GM23338 (cell line): ENCODE data around the gene LRBA. TPM values are rescaled to one million over a fixed set of nuclear protein-coding genes. Genes with fewer than 3 reads are reported as not detected.

Source experiments
- ATAC-seq: fragments of 200-7000 bp; cut with Tn5 transposase; 3 replicates; pipeline ENCODE4 v1.9.1; 2020
- DNase-seq: peaks from one replicate; pipeline ENCODE4 v3.0.0-alpha.2; 2015; ENCODE audit warnings: low spot score
- H2AFZ ChIP-seq: fragments of 200-600 bp; sonication (generic); 2 replicates; pipeline ENCODE4 v1.8.0; 2016; ENCODE audit warnings: antibody characterized with exemption, mild to moderate bottlenecking, moderate library complexity
- H3F3A ChIP-seq: fragments of 200-600 bp; sonication (generic); replicated peaks from 2 replicates; pipeline ENCODE4 v1.8.0; 2017; ENCODE audit warnings: antibody characterized with exemption, mixed run types, low read depth
- H3K27ac ChIP-seq: fragments of 200-600 bp; sonication (generic); 2 replicates; pipeline ENCODE4 v1.6.1; 2016; ENCODE audit warnings: low read depth
- H3K27me3 ChIP-seq: fragments of 200-600 bp; sonication (generic); 2 replicates; pipeline ENCODE4 v1.8.0; 2016; ENCODE audit warnings: mild to moderate bottlenecking, mixed run types, moderate library complexity; ENCODE audit not compliant: insufficient read depth
- H3K36me3 ChIP-seq: fragments of 200-600 bp; sonication (generic); 2 replicates; pipeline ENCODE4 v1.8.0; 2016; ENCODE audit warnings: mild to moderate bottlenecking; ENCODE audit not compliant: insufficient read depth
- H3K4me1 ChIP-seq: fragments of 200-600 bp; sonication (generic); 2 replicates; pipeline ENCODE4 v1.8.0; 2016; ENCODE audit warnings: mild to moderate bottlenecking, moderate library complexity; ENCODE audit not compliant: insufficient read depth
- H3K4me2 ChIP-seq: fragments of 200-600 bp; sonication (generic); 2 replicates; pipeline ENCODE4 v1.7.1; 2017; ENCODE audit warnings: mixed run types
- H3K4me3 ChIP-seq: fragments of 200-600 bp; sonication (generic); 2 replicates; pipeline ENCODE4 v1.6.1; 2016; ENCODE audit warnings: mixed run types
- H3K79me2 ChIP-seq: fragments of 200-600 bp; sonication (generic); replicated peaks from 2 replicates; pipeline ENCODE4 v1.8.0; 2017; ENCODE audit warnings: mild to moderate bottlenecking; ENCODE audit not compliant: insufficient read depth
- H3K9me2 ChIP-seq: fragments of 200-600 bp; sonication (generic); 2 replicates; pipeline ENCODE4 v1.8.0; 2017; ENCODE audit not compliant: insufficient read depth
- H4K20me1 ChIP-seq: fragments of 200-600 bp; sonication (generic); replicated peaks from 2 replicates; pipeline ENCODE4 v1.8.0; 2017; ENCODE audit warnings: mild to moderate bottlenecking; ENCODE audit not compliant: insufficient read depth
- H3K27ac Mint-ChIP-seq: 2 replicates; pipeline ENCODE4 v1.8.0; 2020; ENCODE audit warnings: inconsistent platforms, mild to moderate bottlenecking, moderate library complexity, mixed read lengths
- H3K27me3 Mint-ChIP-seq: 3 replicates; pipeline ENCODE4 v1.8.0; 2022; ENCODE audit warnings: low read depth, mild to moderate bottlenecking, moderate library complexity, mixed read lengths, inconsistent platforms; ENCODE audit not compliant: insufficient read depth, poor library complexity
- H3K36me3 Mint-ChIP-seq: 3 replicates; pipeline ENCODE4 v1.8.0; 2021; ENCODE audit warnings: low read depth, mild to moderate bottlenecking, inconsistent platforms, moderate library complexity, mixed read lengths
- H3K4me1 Mint-ChIP-seq: 3 replicates; pipeline ENCODE4 v1.8.0; 2020; ENCODE audit warnings: mild to moderate bottlenecking, inconsistent platforms, mixed read lengths
- H3K4me3 Mint-ChIP-seq: 3 replicates; pipeline ENCODE4 v1.8.0; 2021; ENCODE audit warnings: moderate library complexity, mild to moderate bottlenecking, inconsistent platforms, mixed read lengths
- H3K9me3 Mint-ChIP-seq: 3 replicates; pipeline ENCODE4 v1.8.0; 2020; ENCODE audit warnings: moderate library complexity, mild to moderate bottlenecking, inconsistent platforms, mixed read lengths
- EZH2 ChIP-seq: fragments of 200-600 bp; sonication (generic); IDR thresholded peaks from one replicate; pipeline ENCODE4 v1.8.0; 2017; ENCODE audit warnings: antibody characterized with exemption, mild to moderate bottlenecking, low read depth; ENCODE audit not compliant: unreplicated experiment
- NANOG ChIP-seq: IDR thresholded peaks from 2 replicates; pipeline ENCODE4 v1.6.1; 2016; ENCODE audit warnings: antibody characterized with exemption, borderline replicate concordance
- POLR2AphosphoS5 ChIP-seq: IDR thresholded peaks from 2 replicates; pipeline ENCODE4 v1.6.1; 2016; ENCODE audit warnings: antibody characterized with exemption, low read depth
- ZNF462 ChIP-seq: fragments of 250-450 bp; sonication (Bioruptor Pico); IDR thresholded peaks from 2 replicates; pipeline ENCODE4 v1.5.0; 2020; ENCODE audit warnings: mild to moderate bottlenecking, moderate library complexity
- polyA plus RNA-seq: library from polyadenylated mRNA; unstranded; fragments of >200 nt; fragmentation: Nextera tagmentation; extraction: Ambion mirVana; gene quantifications from 2 replicates; pipeline ENCODE4 v1.2.1, GENCODE V29; 2016
- total RNA-seq: library from RNA; depleted of rRNA; stranded (reverse); fragments of >200 nt; shearing (Covaris generic); gene quantifications from 2 replicates; pipeline ENCODE4 v1.2.3, GENCODE V29; 2014

LRBA gene
- total and polyA plus RNA-seq, 2 experiments from 2014 or later, result 23.3 to 126 TPM

- Mint-ChIP-seq H3K9me3 (no peaks in the 10 kb centered on the region), H3K27me3 (peaks cover 3% of the 10 kb centered on the region), H3K4me3 (peak overlapping the region; percentile 58), H3K36me3 (no peaks in the 10 kb centered on the region), H3K4me1 (peaks cover 21% of the 10 kb centered on the region), H3K27ac (peak overlapping the region; percentile 84)
- Histone ChIP-seq H3K27me3 (no peaks in the 10 kb centered on the region), H3K4me3 (peak overlapping the region; percentile 41; the same call in 1 of the 2 replicates), H3K4me2 (peak overlapping the region; percentile 72; the same call in 1 of the 2 replicates), H2AFZ (no peak overlapping the region), H3K36me3 (no peaks in the 10 kb centered on the region), H3F3A (0 out of 2 replicates have a peak, but pooled peaks cover 4% of the 10 kb centered on the region), H3K79me2 (peaks cover 29% of the 10 kb centered on the region), H3K4me1 (peaks cover 17% of the 10 kb centered on the region), H3K27ac (peak overlapping the region; percentile 91; the same call in 1 of the 2 replicates), H4K20me1 (no peaks in the 10 kb centered on the region), H3K9me2 (no peaks in the 10 kb centered on the region)
- ATAC-seq (peak; percentile 82), DNase-seq (peak; percentile 96)
- TF ChIP-seq POLR2AphosphoS5 (peak; percentile 64), NANOG (peak; percentile 13; the same call in 1 of the 2 replicates), ZNF462 (CRISPR knock-in tag) (peak; percentile 42), EZH2 (no peak)
Measured at GRCh38 chr4:151049430-151049884, 34.4 kb upstream of the LRBA start.

GRCh38 chr4:151048913-151049312 lies 33.8 kb upstream of the LRBA start:
- H3K4me3 ChIP-seq, result peak overlapping the region; percentile 41
- no peaks in the 10 kb centered on the region for H3K27me3 ChIP-seq
- DNase-seq (peak; percentile 37), ATAC-seq (peak; percentile 32)
- H3K4me1 ChIP-seq, result peaks cover 17% of the 10 kb centered on the region
- H3K9me3 Mint-ChIP-seq, result no peaks in the 10 kb centered on the region
- H4K20me1 ChIP-seq, result no peaks in the 10 kb centered on the region
- no peaks in the 10 kb centered on the region for H3K9me2 ChIP-seq
- peak overlapping the region; percentile 91 for H3K27ac ChIP-seq
- 0 out of 2 replicates have a peak, but pooled peaks cover 4% of the 10 kb centered on the region for H3F3A ChIP-seq
- peaks cover 3% of the 10 kb centered on the region for H3K27me3 Mint-ChIP-seq
- H3K4me3 Mint-ChIP-seq, result peak overlapping the region; percentile 58
- H3K36me3 ChIP-seq, result no peaks in the 10 kb centered on the region
- H3K4me1 Mint-ChIP-seq, result peaks cover 21% of the 10 kb centered on the region
- peak overlapping the region; percentile 38; the same call in 1 of the 2 replicates for H2AFZ ChIP-seq
- peak overlapping the region; percentile 72 for H3K4me2 ChIP-seq
- peaks cover 34% of the 10 kb centered on the region for H3K79me2 ChIP-seq
- H3K27ac Mint-ChIP-seq, result peak overlapping the region; percentile 42
- H3K36me3 Mint-ChIP-seq, result no peaks in the 10 kb centered on the region
- TF ChIP-seq EZH2, result no peak
- no peak for TF ChIP-seq ZNF462 (CRISPR knock-in tag)
- TF ChIP-seq NANOG, result no peak
